Measurements from ENCODE around the gene PIH1D1.

DNA sequence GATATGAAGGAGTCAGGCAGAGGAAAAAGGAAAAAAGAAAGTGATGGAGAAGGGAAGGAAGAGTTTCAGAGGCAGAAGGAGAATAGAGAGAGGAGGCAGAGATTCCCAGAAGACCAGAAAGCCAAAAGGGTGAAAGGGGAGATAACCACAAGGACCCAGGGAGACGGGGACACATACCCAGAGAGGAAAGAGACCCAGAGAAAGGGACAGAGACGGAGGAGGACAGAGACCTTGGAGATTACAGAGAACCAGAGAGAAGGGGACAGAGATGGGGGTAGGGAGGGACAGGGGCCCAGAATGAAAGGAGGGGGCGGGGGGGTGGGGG lies 29.8 kb downstream of the PIH1D1 start:
- TF ChIP-seq POLR2AphosphoS5 (IDR thresholded peaks at IDR 0.05; ENCODE audit: low read depth, low read length) (no peak), POLR2A (IDR thresholded peaks at IDR 0.05; ENCODE audit: low read depth, low read length) (no peak), PAX5 (IDR thresholded peaks at IDR 0.05; ENCODE audit: insufficient read depth, low read length, severe bottlenecking) (no peak), TAF1 (IDR thresholded peaks at IDR 0.05; ENCODE audit: low read depth, low read length) (no peak), SPI1 (IDR thresholded peaks at IDR 0.05; ENCODE audit: low read depth, low read length) (no peak), POU2F2 (IDR thresholded peaks at IDR 0.05; ENCODE audit: low read depth, low read length) (no peak)
